A673 (cell line): ENCODE measurements around the gene TTLL4.

Experiments
- EZH2 ChIP-seq: fragments of 200-600 bp; sonication (generic); IDR thresholded peaks from 2 replicates; pipeline ENCODE4 v1.6.1; 2017; ENCODE audit warnings: borderline replicate concordance, low read depth, mild to moderate bottlenecking, mixed read lengths, antibody characterized with exemption, low read length; ENCODE audit not compliant: poor library complexity, severe bottlenecking
- TF ChIP-seq, protein P1 (sequence below): fragments of 300-800, 200-600 bp; sonication (generic); conservative IDR thresholded peaks from 2 replicates; pipeline ENCODE4 v1.5.1; 2017; ENCODE audit warnings: low read depth, mild to moderate bottlenecking, antibody characterized with exemption, low read length, moderate library complexity, mixed read lengths

DNA sequence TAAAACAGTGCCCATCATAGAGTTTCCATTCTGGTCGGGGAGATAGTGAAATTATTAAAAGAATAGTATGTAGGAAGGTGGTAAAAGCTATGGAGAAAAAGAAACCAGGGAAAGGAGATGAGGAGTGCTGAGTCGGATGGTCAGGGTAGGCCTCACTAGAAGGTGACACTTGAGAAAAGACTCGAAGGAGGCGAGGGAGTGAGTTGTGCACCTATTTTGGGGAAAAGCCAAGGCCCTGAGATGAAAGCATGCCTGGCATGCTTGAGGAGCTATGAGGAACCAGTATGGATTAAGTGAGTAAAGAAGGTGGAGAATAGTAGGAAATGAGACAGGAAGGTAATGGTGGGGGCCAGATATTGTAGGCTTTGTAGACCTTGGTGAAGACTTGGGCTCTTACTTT lies 7.3 kb upstream of the TTLL4 start:
- TF ChIP-seq, protein P1, sequence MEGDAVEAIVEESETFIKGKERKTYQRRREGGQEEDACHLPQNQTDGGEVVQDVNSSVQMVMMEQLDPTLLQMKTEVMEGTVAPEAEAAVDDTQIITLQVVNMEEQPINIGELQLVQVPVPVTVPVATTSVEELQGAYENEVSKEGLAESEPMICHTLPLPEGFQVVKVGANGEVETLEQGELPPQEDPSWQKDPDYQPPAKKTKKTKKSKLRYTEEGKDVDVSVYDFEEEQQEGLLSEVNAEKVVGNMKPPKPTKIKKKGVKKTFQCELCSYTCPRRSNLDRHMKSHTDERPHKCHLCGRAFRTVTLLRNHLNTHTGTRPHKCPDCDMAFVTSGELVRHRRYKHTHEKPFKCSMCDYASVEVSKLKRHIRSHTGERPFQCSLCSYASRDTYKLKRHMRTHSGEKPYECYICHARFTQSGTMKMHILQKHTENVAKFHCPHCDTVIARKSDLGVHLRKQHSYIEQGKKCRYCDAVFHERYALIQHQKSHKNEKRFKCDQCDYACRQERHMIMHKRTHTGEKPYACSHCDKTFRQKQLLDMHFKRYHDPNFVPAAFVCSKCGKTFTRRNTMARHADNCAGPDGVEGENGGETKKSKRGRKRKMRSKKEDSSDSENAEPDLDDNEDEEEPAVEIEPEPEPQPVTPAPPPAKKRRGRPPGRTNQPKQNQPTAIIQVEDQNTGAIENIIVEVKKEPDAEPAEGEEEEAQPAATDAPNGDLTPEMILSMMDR: no peak
- no peak for TF ChIP-seq EZH2
